ENCODE data around the gene TMEM158. TPM values are rescaled to one million over a fixed set of nuclear protein-coding genes. Genes with fewer than 3 reads are reported as not detected.

Gene TMEM158
- 1.1 TPM for total RNA-seq

GRCh38 chr3:45226206-45226915, at the start of gene TMEM158:
TSS of gene TMEM158 (minus strand) at chr3:45226287. CDS start at chr3:45226027, 260 bp downstream.
- ATAC-seq: peak; percentile 94
- peak; percentile 85 for DNase-seq (ENCODE audit: low spot score)

- no peak for ATAC-seq
- no peak for DNase-seq (ENCODE audit: low spot score)
These were observed 49.1 kb upstream of the TMEM158 start for GRCh38 chr3:45275006-45275704.

GRCh38 chr3:45273681-45274515, 47.8 kb upstream of the TMEM158 start:
- ATAC-seq (no peak), DNase-seq (ENCODE audit: low spot score) (no peak)

GRCh38 chr3:45272828-45273470, 46.9 kb upstream of the TMEM158 start:
- no peak for ATAC-seq
- no peak for DNase-seq (ENCODE audit: low spot score)

GRCh38 chr3:45272032-45272810, 46.1 kb upstream of the TMEM158 start:
- ATAC-seq (no peak), DNase-seq (ENCODE audit: low spot score) (no peak)

- no peak for ATAC-seq
- DNase-seq (ENCODE audit: low spot score): no peak
These were observed 43.9 kb upstream of the TMEM158 start for GRCh38 chr3:45269952-45270351.

- no peak for ATAC-seq
These were observed 41.0 kb upstream of the TMEM158 start for GRCh38 chr3:45267097-45267496.

GRCh38 chr3:45261333-45262110, 35.4 kb upstream of the TMEM158 start:
- DNase-seq (ENCODE audit: low spot score): no peak
- no peak for ATAC-seq

More at GRCh38 chr3:45267097-45267496, 41.0 kb upstream of the TMEM158 start:
- DNase-seq (ENCODE audit: low spot score): no peak

- no peak for DNase-seq (ENCODE audit: low spot score)
- no peak for ATAC-seq
These were observed 33.0 kb upstream of the TMEM158 start for GRCh38 chr3:45259133-45259532.

- no peak for DNase-seq (ENCODE audit: low spot score)
These were observed 32.2 kb upstream of the TMEM158 start for GRCh38 chr3:45258317-45258716.

GRCh38 chr3:45253316-45253715, 27.2 kb upstream of the TMEM158 start:
- no peak for DNase-seq (ENCODE audit: low spot score)

More at GRCh38 chr3:45258317-45258716, 32.2 kb upstream of the TMEM158 start:
- no peak for ATAC-seq

GRCh38 chr3:45252826-45253225, 26.7 kb upstream of the TMEM158 start:
- no peak for DNase-seq (ENCODE audit: low spot score)
- ATAC-seq: no peak

More at GRCh38 chr3:45253316-45253715, 27.2 kb upstream of the TMEM158 start:
- no peak for ATAC-seq

GRCh38 chr3:45249391-45249790, 23.3 kb upstream of the TMEM158 start:
- DNase-seq (ENCODE audit: low spot score) (no peak), ATAC-seq (no peak)

- ATAC-seq (no peak), DNase-seq (ENCODE audit: low spot score) (no peak)
These were observed 20.2 kb upstream of the TMEM158 start for GRCh38 chr3:45246241-45246640.

- DNase-seq (ENCODE audit: low spot score): no peak
- ATAC-seq: no peak
These were observed 18.3 kb upstream of the TMEM158 start for GRCh38 chr3:45244356-45244755.

- ATAC-seq: no peak
These were observed 15.1 kb upstream of the TMEM158 start for GRCh38 chr3:45241206-45241605.

GRCh38 chr3:45240292-45240691, 14.2 kb upstream of the TMEM158 start:
- ATAC-seq (no peak), DNase-seq (ENCODE audit: low spot score) (no peak)

More at GRCh38 chr3:45241206-45241605, 15.1 kb upstream of the TMEM158 start:
- DNase-seq (ENCODE audit: low spot score): no peak

GRCh38 chr3:45239254-45239653, 13.2 kb upstream of the TMEM158 start:
- ATAC-seq (no peak), DNase-seq (ENCODE audit: low spot score) (no peak)

GRCh38 chr3:45236964-45237363, 10.9 kb upstream of the TMEM158 start:
- DNase-seq (ENCODE audit: low spot score): no peak
- no peak for ATAC-seq

Data from left lobe of liver (tissue), 2 donors.